SU-DHL-6 (cell line): ENCODE results near the gene TUBB3.

Experiments
- CTCF ChIP-seq: fragments of 200-600 bp; sonication (generic); IDR thresholded peaks from one replicate; pipeline ENCODE4 v1.5.1; 2017; ENCODE audit warnings: antibody characterized with exemption, mild to moderate bottlenecking, low read length, moderate library complexity; ENCODE audit not compliant: insufficient read depth, poor library complexity, severe bottlenecking
- EZH2phosphoT487 ChIP-seq: fragments of 200-600 bp; sonication (generic), shearing (Covaris generic); conservative IDR thresholded peaks from 2 replicates; pipeline ENCODE4 v1.6.1; 2018; ENCODE audit warnings: mild to moderate bottlenecking, antibody characterized with exemption, low read length, moderate library complexity, mixed read lengths

- TF ChIP-seq EZH2phosphoT487 = no peak
- TF ChIP-seq CTCF = no peak
Observed at GRCh38 chr16:89911375-89911774, 11.8 kb upstream of the TUBB3 start.
